Mucosa of gallbladder (tissue), 1 donor: ENCODE data around the gene ARPC1B. TPM values are rescaled to one million over a fixed set of nuclear protein-coding genes. Genes with fewer than 3 reads are reported as not detected.
"Not testable (repeated sequence)": the region's sequence is repeated elsewhere in the genome, so short reads cannot be mapped to it uniquely, and the experiment has no call there.

Experiments
- DNase-seq: peaks from one replicate; pipeline ENCODE4 v3.0.0-alpha.2; 2020; ENCODE audit warnings: low spot score
- total RNA-seq: library from RNA; stranded (reverse); gene quantifications from one replicate; pipeline ENCODE4 v1.2.1, GENCODE V29; 2021
- donor health status: DM: no; HTN: no; CAD: no.

ARPC1B gene
- total RNA-seq, 1 donor from 2014 or later = 123 TPM

DNA sequence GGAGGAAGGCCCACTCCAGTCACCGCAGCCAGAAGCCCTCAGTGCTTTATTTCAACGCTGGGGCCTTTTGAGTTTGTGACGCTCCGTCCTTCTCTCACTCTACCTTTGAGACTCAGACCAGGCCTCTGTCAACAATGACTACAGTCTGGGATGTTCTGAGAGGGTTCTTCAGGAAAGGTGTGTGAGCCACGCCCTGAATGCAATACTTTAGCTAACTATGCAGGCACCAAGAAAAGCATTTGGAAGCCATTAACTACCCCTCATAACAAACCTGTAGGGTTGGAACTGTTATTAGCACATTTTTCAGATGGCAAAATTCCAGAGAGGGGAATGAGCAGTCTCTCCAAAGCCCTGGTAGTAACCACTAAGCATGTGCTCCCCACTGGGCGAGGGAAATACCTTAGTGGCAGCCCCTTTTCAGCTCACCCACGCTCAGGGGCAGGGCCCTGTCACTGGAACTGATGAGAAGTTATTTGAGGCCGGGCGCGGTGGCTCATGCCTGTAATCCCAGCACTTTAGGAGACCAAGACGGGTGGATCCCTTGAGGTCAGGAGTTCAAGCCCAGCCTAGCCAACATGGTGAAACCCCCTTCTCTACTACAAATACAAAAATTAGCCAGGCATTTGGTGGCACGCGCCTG lies 5.7 kb upstream of the ARPC1B start:
- DNase-seq = no peak

DNA sequence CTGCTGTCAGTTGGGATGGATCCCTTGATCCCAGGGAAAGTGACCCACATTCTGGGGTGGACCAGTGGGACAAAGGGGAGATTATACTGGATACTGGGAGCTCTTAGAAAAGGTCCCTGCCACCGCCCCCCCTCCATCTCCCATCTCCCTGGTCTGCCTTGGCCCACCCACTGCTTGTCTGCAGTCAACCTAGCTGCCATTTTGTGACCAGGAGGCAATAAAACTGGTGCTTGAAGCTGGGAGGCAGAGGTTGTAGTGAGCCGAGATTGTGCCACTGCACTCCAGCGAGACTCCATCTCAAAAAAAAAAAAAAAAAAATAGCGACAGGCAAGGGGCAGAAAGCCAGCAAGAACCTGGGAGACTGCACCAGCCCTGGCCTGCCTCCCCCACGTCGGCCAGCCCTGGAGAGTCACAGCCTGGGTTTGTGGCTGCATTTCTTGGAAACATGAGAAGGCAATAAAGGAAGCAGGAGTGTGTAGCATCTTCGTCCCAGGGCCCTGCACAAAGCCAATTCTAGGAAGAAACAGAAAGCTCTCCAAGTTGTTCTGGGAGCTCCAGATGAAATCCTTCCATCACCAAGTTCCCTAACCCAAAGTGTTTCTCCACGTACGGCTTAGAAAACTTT lies 4.7 kb upstream of the ARPC1B start:
- DNase-seq = no peak

DNA sequence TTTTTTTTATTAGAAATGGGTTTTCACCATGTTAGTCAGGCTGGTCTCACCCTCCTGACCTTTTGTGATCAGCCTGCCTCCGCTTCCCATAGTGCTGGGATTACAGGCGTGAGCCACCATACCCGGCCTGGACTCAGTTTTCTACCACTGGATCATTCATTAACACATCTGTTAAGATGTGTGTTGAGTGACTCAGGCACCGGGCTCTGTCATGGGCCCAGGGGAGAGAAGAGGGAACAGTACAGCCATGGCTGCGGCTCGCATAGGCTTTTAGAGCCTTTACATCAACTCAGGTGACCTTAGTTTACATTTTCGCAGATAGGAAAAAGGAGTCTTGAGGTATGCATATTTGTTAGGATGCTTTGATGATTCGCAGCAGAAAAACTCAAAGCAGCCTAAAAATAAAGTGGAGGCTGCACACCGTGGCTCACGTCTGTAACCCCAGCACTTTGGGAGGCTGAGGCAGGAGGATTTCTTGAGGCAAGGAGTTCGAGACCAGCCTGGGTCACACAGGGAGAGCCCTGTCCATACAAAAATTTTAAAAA lies 3.1 kb upstream of the ARPC1B start:
- DNase-seq = no peak

DNA sequence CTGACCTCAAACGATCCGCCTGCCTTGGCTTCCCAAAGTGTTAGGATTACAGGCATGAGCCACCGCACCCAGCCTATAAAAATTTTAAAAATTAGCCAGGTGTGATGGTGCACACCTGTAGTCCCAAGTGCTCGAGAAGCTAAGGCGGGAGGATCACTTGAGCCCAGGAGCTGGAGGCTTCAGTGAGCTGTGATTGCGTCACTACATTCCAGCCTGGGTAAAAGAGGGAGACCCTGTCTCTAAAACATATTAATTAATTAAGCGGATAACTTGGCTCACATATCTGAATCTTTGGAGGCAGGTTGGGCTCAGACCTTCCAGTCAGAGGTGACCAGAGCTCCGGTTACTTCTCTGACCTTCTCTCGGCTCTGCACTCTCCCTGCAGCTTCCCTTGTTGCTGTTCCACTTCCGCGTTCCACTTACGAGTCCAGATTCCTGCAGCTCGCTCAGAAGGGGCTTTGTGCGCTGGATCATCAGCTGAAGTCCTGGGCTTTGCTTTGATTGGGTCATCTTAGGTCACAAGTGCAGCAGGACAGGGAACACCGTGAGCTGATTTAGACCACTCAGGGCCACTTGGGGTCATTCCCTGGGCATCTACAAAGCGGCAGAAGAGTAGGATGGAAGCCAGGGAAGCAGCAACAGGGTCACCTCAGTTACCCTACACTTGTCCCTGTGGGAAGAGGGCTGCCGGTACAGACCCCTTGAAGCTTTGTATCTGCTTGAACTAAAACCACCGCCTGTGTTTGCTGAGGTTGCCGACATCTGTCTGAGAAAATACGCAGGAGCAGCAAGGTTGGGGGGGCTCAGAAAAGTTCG lies 2.0 kb upstream of the ARPC1B start:
- DNase-seq = no peak

DNA sequence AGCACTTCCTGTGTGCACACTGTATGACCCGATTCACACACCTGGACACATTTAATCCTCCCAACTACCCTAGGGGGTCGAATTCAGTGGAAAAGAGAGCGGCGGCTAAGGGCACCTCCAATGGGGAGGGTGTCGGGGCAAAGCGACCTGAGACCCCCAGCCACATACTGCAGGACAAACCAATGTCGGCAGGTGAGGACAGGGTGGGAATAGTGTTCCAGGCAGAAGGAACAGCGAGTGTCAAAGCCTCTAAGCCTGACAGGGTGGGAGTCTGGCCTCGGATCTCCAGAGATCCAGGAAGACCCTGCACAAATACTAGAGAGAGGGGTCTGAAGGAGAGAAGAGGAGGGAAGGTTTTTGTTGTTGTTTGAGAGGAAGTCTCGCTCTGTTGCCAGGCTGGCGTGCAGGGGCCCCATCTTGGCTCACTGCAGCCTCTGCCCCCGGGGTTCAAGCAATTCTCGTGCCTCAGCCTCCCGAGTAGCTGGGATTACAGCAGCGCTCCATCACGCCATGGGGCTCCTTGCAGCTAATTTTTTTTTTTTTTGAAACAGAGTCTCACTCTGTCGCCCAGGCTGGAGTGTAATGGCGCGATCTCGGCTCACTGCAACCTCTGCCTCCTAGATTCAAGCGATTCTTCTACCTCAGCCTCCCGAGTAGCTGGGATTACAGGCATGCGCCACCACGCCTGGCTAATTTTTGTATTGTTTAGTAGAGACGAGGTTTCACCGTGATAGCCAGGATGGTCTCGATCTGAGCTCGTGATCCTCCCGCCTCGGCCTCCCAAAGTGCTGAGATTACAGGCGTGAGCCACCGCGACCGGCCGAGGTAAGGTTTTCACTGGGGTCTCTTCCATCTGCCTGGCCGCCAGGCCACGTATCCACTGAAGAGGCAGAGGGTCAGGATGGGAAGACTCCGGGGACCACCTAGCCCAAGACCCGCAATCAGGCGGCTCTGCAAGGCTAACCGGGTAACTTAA lies 1.2 kb upstream of the ARPC1B start:
- no peak for DNase-seq

DNA sequence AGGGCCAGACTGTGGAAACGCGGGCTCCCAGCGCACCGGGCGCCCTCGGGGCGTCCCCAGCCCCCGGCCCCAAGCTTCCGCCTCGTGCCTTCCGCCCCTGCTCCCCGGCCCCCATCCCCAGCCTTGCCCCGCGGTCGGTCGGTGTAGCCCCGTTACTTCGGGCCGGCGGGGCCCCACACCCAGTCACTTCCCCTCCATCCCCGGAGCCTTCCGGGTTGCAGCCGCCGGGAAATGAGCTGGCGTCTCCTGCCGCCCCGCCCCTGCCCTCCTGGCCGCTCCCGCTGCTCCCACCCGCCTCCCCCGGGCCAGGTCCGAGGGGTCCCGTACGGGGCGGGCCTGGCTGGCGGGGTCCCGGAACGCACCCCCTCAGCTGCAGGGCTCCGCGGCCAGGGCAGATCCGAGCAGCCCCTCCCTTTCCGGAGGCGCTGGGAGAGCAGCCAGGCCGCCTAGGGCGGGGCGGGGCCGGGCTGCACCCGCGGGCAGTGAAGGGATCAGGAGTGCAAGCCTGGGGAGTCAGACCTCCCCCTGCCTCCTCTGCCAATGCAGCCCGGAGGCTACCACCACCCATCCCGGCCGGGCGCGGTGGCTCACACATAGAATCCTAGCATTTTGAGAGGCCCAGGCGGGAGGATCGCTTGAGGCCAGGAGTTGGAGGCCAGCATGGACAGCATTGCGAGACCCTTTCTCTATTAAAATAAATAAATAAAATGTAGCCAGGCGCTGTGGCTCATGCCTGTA lies 709 bp downstream of the ARPC1B start:
- peak; percentile 65 for DNase-seq

DNA sequence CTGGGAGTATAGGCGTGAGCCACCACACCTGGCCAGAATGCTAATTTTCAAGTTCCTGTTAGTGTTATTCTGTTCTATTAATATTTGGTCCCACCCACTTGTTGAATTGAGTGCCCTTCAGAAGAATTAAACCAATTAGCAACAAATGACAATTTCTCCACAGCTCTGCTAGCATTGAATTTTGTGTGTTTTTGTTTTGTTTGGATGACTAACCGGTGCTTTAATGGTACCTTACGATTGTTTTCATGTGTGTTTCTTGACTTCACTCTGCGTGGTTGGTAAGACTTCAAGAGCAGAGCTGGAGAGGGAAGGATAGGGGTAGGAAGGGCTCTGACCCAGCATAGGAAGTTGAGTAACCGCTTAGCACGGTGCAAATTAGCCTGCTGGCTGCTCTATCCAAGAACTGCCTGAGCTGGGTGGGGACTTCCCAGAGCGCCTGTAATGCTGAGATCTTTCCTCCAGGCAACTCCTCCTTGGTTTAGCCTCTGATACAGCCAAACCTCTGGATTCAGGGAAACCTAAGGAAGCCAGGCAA lies 4.6 kb downstream of the ARPC1B start:
- DNase-seq = peak; percentile 55

DNA sequence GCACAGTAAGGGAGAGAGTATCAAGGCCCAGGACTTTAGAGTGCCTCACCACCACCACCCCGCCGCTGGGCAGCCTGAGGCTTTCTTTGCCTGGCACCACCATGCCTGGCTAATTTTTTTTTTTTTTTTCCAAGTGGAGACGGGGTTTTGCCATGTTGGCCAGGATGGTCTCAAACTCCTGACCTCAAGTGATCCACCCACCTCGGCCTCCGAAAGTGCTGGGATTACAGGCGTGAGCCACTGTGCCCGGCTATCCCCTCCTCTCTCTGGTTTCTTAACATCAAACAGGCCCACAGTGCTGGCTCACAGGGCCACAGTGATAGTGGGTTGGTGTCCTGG lies 5.1 kb downstream of the ARPC1B start:
- DNase-seq = not testable (repeated sequence)

DNA sequence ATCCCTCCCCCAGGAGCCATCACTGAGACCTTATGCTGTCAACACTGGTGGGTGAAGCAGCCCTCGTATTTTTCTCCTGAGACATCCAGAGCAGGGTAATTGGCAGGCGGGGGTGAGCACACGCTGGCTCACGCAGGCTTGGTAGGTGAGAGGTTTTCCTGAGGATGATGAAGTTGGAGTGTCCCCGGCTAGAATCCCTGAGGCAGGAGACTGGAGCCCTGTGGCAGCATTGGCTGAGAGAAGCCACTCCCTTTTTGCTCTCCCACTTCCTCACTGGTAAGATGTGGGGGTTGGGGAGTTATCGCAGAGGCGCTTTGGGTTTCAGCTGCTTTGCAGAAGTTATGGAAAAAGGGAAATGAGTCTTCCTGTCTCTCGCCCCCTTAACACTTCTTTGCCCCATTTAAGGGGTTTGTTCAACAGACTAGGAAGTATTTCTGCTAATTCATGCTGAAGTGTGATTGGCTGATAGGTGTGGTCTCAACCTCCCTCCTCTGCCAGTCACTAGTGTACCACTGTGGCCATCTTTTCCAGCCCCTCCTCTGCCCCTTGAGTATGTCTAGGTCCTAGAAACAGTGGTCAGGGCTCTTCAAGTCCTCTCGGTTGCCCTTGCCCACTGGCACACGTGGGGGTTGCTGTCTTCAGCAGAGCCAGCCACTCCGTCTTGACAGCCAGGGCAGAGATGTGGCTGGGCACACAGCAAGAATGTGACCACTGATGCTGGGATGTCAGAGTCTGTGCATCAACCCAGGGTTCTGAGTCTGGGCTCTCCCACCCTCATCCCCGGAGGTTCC lies 5.7 kb downstream of the ARPC1B start:
- peak; percentile 46 for DNase-seq

DNA sequence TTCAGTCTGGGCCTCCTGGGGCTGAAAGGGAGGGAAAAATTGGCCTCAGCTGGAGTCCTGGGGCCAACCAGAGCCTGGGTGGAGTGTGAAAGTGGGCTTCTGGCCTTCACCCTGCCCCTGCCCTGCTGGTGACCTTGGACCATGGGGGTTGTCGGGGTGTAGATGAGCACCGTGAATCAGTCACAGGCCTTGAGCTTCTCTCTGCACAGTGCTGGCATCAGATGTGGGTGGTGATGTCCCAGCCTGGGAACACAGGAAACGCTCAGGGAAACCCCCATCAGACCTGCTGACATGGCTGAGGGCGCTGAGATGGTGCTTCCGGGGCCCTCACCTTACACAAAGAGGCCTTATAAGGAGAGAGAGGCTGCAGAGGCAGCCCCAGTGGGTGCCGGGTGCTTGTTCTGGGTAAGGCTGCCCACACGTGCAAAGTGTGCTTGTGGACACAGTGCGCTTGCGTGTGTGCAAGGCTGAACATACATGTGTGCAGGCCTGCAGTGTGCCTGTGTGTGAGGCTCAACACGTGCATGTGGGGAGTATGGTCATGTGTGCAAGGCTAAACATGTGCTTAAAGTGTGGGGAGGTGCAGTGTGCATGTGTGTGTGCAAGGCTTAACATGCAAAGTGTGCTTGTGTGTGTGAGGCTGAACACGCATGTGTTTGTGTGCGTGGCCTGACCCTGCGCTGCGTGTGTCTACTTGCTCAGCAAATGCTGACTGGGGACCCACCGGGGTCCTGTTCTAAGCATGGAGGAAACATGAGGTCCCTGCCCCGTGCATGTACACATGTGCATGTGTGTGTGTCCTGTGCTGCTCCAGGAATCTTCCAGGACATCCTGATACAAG lies 6.5 kb downstream of the ARPC1B start:
- DNase-seq = no peak

DNA sequence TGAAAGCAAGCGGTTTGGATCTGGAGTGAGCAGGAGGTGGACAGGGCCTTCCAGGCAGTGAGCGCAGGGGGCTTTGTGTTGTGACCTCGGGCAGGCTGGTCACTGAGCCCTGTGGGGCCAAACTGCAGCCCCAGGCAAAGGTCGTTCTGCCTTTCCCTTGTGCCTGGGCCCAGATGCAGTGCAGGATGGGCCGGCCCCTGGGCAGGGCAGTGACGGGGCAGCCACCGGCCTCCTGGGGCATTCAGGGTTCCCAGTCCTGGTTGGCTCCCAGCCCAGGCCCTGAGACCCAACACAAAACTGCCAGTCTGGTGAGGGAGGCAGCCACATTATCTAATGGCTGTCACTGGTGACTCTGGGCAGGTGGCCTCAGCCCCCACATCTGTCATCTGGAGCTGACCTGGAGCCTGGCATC lies 7.1 kb downstream of the ARPC1B start:
- no peak for DNase-seq

DNA sequence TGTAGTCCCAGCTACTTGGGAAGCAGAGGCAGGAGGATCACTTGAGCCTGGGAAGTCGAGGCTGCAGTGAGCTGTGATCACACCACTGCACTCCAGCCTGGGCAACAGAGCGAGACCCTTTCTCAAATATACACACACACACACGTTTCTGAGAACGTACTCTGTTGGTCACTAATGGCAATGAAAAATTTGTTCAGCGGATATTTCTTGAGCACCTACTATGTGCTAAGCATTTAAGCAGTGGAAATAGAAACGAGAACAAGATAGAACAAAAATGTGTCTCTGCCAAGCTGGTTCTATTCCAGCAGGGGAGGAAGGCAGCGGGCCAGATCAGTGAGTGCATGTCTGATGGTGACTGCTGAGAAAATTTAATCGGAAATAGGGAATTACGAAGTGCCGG lies 8.7 kb downstream of the ARPC1B start:
- no peak for DNase-seq

DNA sequence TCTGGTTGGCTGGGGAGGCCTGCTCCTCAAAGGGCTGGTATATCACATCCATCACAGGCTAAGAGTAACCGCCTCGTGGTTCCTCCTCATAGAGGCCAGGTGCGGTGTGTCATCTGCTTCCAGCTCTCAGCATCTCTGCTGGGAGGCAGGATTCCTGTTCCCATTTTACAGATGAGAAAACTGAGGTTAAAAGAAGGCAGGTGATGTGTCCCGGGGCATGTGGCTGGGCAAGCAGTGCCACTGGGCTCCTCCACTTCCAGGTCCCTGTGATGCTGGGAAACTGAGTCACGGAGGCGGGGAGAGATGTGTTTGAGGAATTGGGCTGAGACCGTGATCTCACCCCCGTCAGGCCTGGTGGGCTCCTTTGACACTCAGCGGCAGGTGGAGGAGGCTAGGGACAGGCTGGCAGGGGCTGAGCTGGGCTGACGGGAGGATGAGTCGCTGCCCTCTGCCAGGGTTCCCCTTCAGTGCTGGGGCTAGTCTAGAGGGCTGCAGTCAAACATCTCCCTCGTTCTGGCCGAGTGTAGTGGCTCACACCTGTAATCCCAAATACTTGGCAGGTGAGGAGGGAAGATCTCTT lies 9.4 kb downstream of the ARPC1B start:
- no peak for DNase-seq

DNA sequence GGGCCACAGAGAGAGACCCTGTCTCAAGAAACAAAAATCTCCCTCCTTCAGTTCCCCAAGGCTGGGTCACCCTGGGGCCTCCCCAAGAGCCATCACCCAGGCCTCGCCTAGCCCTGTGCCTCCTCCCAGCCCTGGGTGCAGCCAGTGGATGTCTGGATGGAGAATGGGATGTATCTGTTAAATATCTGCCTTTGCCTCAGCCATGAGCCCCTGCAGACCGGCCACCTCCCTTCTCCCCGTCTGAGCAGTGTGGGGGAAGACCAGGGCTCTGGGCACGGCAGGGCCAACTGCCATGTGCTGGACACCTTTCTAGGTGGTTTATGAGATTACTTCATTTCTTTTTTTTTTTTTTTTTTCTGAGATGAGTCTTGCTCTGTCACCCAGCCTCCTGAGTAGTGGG lies 10.0 kb downstream of the ARPC1B start:
- DNase-seq = no peak

DNA sequence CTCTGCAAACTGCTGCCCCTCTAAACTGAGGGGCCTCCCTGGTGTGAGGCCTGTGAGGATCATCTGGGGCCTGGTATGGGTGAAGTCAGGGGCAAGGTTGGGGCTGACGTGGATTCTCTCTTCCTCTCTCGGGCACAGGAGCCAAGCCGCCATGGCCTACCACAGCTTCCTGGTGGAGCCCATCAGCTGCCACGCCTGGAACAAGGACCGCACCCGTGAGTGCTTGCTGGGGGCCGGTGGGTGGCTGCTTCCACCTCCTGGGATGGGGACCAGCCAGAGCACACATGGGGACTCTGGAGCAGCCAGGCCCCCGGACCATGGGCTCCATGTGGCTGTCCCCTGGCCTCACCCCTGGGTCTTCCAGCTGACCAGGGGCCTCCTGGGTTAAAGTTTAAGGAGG lies 11.0 kb downstream of the ARPC1B start:
- DNase-seq = no peak

DNA sequence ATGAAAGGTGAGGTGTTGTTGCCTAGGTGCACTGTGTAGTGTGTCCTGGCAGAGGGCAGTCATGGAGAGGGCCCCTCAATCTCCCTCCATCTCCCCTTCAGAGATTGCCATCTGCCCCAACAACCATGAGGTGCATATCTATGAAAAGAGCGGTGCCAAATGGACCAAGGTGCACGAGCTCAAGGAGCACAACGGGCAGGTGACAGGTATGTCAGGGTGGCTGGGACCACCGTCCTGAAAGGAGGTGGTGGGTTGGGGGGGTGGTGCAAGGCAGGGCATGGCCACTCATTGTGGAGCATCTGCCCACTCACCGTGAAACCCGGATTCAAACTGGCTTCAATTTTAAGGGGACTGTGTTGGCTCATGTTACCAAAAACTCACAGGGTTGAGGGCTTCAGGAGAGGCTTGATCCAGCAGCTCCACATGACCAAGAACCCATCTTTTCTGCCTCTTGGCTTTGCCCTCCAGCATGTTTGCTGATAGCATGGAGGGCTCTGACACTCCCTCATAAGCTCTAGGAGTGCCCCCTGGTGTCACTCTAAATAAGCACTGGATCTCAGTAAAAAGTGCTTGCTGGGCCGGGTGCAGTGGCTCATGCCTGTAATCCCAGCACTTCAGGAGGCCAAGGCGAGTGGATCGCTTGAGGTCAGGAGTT lies 12.2 kb downstream of the ARPC1B start:
- no peak for DNase-seq

DNA sequence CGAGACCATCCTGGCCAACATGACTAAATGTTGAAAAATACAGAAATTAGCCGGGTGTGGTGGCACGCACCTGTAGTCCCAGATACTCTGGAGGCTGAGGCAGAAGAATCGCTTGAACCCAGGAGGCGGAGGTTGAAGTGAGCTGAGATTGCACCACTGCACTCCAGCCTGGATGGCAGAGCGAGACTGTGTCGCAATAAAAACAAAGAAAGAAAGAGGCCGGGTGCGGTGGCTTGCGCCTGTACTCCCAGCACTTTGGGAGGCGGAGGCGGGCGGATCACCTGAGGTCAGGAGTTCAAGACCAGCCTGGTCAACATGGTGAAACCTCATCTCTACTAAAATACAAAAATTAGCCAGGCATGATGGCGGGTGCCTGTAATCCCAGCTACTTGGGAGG lies 12.7 kb downstream of the ARPC1B start:
- DNase-seq = not testable (repeated sequence)

DNA sequence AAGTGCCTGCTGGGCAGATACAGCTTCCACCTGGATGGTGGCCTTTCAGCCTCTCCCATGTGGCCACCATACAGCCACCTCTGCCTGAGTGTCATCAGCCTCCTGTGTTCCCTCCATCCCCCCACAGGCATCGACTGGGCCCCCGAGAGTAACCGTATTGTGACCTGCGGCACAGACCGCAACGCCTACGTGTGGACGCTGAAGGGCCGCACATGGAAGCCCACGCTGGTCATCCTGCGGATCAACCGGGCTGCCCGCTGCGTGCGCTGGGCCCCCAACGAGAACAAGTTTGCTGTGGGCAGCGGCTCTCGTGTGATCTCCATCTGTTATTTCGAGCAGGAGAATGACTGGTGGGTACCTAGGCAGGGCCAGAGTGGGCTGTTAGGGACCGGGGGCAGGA lies 13.4 kb downstream of the ARPC1B start:
- no peak for DNase-seq
